Ishikawa (cell line): ENCODE data around the gene PFKP.

Source experiments
- CEBPB ChIP-seq: IDR thresholded peaks from 2 replicates; pipeline ENCODE4 v1.6.1; 2012
- CREB1 ChIP-seq: IDR thresholded peaks from 2 replicates; pipeline ENCODE4 v1.6.1; 2012; ENCODE audit warnings: low read depth
- EGR1 ChIP-seq: IDR thresholded peaks from 2 replicates; pipeline ENCODE4 v1.6.1; 2012
- EP300 ChIP-seq: IDR thresholded peaks from 2 replicates; pipeline ENCODE4 v1.6.1; 2012; ENCODE audit warnings: borderline replicate concordance
- FOXM1 ChIP-seq: IDR thresholded peaks from 2 replicates; pipeline ENCODE4 v1.6.1; 2012; ENCODE audit warnings: low read depth, borderline replicate concordance
- MAX ChIP-seq: IDR thresholded peaks from 2 replicates; pipeline ENCODE4 v1.6.1; 2012
- NFIC ChIP-seq: IDR thresholded peaks from 2 replicates; pipeline ENCODE4 v1.6.1; 2012
- RAD21 ChIP-seq: IDR thresholded peaks from 2 replicates; pipeline ENCODE4 v1.6.1; 2012; ENCODE audit warnings: low read depth
- TAF1 ChIP-seq: IDR thresholded peaks from 2 replicates; pipeline ENCODE4 v1.6.1; 2012; ENCODE audit warnings: low read depth, mild to moderate bottlenecking
- TCF12 ChIP-seq: IDR thresholded peaks from 2 replicates; pipeline ENCODE4 v1.6.1; 2012; ENCODE audit warnings: low read depth
- TEAD4 ChIP-seq: IDR thresholded peaks from 2 replicates; pipeline ENCODE4 v1.6.1; 2012
- YY1 ChIP-seq: IDR thresholded peaks from 2 replicates; pipeline ENCODE4 v1.6.1; 2012; ENCODE audit warnings: low read depth
- TF ChIP-seq, protein P1 (sequence below): IDR thresholded peaks from 2 replicates; pipeline ENCODE4 v1.6.1; 2012; ENCODE audit warnings: low read depth, mild to moderate bottlenecking

GRCh38 chr10:3077509-3077908 lies 10.2 kb downstream of the PFKP start:
- TF ChIP-seq YY1, result no peak
- TF ChIP-seq CEBPB, result no peak
- TF ChIP-seq CREB1, result no peak
- TF ChIP-seq FOXM1, result no peak
- TF ChIP-seq, protein P1, sequence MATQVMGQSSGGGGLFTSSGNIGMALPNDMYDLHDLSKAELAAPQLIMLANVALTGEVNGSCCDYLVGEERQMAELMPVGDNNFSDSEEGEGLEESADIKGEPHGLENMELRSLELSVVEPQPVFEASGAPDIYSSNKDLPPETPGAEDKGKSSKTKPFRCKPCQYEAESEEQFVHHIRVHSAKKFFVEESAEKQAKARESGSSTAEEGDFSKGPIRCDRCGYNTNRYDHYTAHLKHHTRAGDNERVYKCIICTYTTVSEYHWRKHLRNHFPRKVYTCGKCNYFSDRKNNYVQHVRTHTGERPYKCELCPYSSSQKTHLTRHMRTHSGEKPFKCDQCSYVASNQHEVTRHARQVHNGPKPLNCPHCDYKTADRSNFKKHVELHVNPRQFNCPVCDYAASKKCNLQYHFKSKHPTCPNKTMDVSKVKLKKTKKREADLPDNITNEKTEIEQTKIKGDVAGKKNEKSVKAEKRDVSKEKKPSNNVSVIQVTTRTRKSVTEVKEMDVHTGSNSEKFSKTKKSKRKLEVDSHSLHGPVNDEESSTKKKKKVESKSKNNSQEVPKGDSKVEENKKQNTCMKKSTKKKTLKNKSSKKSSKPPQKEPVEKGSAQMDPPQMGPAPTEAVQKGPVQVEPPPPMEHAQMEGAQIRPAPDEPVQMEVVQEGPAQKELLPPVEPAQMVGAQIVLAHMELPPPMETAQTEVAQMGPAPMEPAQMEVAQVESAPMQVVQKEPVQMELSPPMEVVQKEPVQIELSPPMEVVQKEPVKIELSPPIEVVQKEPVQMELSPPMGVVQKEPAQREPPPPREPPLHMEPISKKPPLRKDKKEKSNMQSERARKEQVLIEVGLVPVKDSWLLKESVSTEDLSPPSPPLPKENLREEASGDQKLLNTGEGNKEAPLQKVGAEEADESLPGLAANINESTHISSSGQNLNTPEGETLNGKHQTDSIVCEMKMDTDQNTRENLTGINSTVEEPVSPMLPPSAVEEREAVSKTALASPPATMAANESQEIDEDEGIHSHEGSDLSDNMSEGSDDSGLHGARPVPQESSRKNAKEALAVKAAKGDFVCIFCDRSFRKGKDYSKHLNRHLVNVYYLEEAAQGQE, result no peak
- no peak for TF ChIP-seq MAX
- no peak for TF ChIP-seq TAF1
- TF ChIP-seq TEAD4, result no peak
- TF ChIP-seq TCF12, result no peak
- TF ChIP-seq RAD21, result no peak
- no peak; the same call in 1 of the 2 replicates for TF ChIP-seq EP300
- no peak for TF ChIP-seq NFIC
- TF ChIP-seq EGR1, result no peak
